GM12875 (cell line): ENCODE measurements around the gene EXOC7.

ENCODE experiments used
- H3K4me3 ChIP-seq: one replicate; pipeline ENCODE4 v1.5.1; 2011; ENCODE audit warnings: low read depth, low read length, control low read depth
- TF ChIP-seq, protein P1 (sequence below): IDR thresholded peaks from 2 replicates; pipeline ENCODE4 v1.5.1; 2011; ENCODE audit warnings: low read depth, mild to moderate bottlenecking, control low read depth, inconsistent platforms, low read length, moderate library complexity, borderline replicate concordance; ENCODE audit not compliant: insufficient read depth

The EXOC7 gene

GRCh38 chr17:76103274-76104139 is at the start of gene EXOC7:
Gene EXOC7 (minus strand): TSS chr17:76103787. CDS start chr17:76103692, 95 bp downstream.
- H3K4me3 ChIP-seq = peak within 1 kb of the TSS; percentile 88
- TF ChIP-seq, protein P1, sequence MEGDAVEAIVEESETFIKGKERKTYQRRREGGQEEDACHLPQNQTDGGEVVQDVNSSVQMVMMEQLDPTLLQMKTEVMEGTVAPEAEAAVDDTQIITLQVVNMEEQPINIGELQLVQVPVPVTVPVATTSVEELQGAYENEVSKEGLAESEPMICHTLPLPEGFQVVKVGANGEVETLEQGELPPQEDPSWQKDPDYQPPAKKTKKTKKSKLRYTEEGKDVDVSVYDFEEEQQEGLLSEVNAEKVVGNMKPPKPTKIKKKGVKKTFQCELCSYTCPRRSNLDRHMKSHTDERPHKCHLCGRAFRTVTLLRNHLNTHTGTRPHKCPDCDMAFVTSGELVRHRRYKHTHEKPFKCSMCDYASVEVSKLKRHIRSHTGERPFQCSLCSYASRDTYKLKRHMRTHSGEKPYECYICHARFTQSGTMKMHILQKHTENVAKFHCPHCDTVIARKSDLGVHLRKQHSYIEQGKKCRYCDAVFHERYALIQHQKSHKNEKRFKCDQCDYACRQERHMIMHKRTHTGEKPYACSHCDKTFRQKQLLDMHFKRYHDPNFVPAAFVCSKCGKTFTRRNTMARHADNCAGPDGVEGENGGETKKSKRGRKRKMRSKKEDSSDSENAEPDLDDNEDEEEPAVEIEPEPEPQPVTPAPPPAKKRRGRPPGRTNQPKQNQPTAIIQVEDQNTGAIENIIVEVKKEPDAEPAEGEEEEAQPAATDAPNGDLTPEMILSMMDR = no peak

DNA sequence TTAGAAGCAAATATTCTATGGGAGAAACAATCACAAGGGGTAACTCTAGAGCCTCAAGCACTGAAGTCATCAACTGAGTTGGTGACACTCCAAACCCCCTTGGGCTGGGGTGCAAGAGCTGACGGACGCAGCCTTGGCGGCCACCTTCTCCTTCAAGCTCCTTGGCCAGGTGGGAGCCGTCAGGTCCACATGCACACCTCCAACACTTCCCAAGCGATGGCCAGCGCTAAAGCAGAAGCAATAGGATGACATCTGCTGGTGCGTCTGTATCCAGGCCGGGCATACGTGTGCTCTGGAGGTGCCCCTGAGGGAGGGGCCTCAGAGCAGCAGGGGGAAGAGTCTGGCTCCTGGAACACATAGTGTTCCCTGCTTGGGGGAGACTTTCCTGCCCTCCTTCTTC is 49.6 kb upstream of the EXOC7 start:
- TF ChIP-seq, protein P1 = no peak

GRCh38 chr17:76152591-76152990 is 49.0 kb upstream of the EXOC7 start:
- TF ChIP-seq, protein P1 = no peak
- H3K4me3 ChIP-seq = no peak overlapping the region

More for the DNA sequence above, 49.6 kb upstream of the EXOC7 start:
- H3K4me3 ChIP-seq = no peak overlapping the region

- no peak overlapping the region for H3K4me3 ChIP-seq
- TF ChIP-seq, protein P1 = no peak
Observed at GRCh38 chr17:76151896-76152454, 48.4 kb upstream of the EXOC7 start.

DNA sequence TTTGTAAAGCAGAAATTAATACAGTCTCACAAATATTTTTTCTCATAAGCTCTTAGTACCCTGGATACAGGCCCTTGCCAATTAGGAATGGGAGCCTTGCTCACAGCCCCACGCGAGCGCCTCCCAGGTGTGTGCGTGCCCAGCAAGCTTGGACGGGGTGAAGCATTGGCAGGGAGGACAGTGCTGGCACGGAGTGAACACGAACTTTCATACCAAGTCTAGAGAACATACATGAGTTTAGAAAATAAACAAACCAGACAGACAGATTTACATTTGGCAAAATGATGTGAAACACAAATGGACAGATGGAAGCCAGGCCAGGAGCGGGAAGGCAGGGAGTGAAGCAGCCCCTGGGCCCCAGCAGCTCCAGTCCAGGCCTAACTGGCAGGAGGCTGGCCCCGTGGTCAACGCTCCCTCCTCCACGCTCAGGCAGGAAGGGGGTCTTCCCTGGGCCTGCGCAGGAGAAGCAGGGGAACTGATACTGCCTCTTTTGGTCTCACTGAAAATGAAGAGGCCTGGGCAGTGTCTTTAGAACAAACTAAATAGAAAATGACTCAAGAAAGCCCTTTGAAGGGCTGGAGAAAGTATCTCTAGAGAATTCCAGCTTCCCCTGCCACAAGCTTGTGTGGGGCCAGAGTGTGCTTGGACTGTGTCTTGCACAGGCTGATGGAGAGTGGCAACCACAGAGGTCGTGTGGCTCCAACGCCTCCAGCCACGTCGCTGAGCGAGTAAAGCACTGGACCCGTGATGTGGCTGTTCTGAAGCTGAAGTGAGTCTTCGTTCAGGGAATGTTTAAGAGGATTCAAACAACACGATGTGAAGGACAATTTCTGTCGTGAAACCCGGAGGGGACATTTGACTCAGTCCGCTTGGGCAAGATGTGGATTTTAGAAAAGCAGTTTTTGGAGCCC is 47.4 kb upstream of the EXOC7 start:
- no peak overlapping the region for H3K4me3 ChIP-seq
- TF ChIP-seq, protein P1 = no peak

GRCh38 chr17:76149214-76149613 is 45.6 kb upstream of the EXOC7 start:
- no peak overlapping the region for H3K4me3 ChIP-seq
- TF ChIP-seq, protein P1 = no peak
